ENCODE data around the gene SCN3A. TPM values are rescaled to one million over a fixed set of nuclear protein-coding genes. Genes with fewer than 3 reads are reported as not detected.

The SCN3A gene
- total RNA-seq, 2 donors from 2014 or later = 0.40 to 0.80 TPM

- H3K4me3 ChIP-seq = no peak overlapping the region
- H3K36me3 ChIP-seq = no peaks in the 10 kb centered on the region
- no peaks in the 10 kb centered on the region for H3K27me3 ChIP-seq
- intact Hi-C loops (cut with DNase I) = no loop called here
- no peaks in the 10 kb centered on the region for H3K4me1 ChIP-seq
- H3K9ac ChIP-seq (ENCODE audit: low read depth in 2 of 2, low read length in 2 of 2) = no peak overlapping the region
- TF ChIP-seq CTCF (IDR thresholded peaks at IDR 0.05) = no peak
- no peaks in the 10 kb centered on the region for H3K9me3 ChIP-seq
- DNase-seq = no peak
- H3K27ac ChIP-seq = no peak overlapping the region
These were observed 135.4 kb downstream of the SCN3A start for GRCh38 chr2:165068487-165068757.

DNA sequence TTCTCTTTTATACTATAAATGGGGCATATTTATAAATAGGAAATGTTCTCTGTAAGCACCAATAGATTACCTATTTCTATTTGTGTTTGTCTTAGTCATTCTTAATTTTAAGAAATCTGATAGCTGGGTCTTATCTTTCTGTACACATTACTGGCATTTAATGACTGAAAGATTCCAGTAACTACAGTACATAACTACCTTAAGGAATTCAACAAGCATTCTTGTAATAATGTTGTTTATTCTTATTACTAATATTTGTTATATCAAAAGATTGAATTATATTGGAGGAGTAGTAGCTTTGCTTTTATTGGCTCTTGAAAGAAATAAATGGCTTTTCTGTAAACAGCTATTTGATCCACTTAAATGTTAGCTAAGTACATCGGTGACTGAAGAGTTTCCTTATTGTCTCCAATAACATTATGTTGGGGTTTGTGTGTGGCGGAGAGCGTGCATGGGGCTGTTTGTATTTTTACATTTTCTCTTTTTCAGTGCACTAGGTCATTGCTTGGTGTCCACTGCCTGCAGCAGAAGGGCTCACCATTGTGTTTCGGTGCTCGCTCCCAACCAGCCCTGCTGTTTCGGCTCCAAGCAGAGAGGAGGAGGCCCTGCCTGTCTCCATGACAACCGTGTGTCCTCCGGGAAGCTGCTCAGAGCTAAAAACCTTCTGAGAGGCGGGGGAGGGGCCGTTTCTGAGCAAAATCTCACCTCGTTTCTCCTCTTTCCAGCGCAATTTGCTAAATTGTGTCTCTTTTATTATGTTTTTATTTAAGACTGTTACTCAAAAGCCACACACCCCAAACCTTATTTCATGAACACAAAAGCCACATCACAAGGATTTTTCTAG is 136.0 kb downstream of the SCN3A start:
- no peak for DNase-seq
- TF ChIP-seq CTCF (IDR thresholded peaks at IDR 0.05) = no peak
- Histone ChIP-seq H3K9ac (ENCODE audit: low read depth in 2 of 2, low read length in 2 of 2) (no peak overlapping the region), H3K9me3 (no peaks in the 10 kb centered on the region), H3K4me1 (no peaks in the 10 kb centered on the region), H3K36me3 (no peaks in the 10 kb centered on the region), H3K27ac (no peak overlapping the region), H3K4me3 (no peak overlapping the region), H3K27me3 (no peaks in the 10 kb centered on the region)
- intact Hi-C loops (cut with DNase I) = no loop called here

GRCh38 chr2:165064743-165065142 is 139.1 kb downstream of the SCN3A start:
- Histone ChIP-seq H3K9me3 (no peaks in the 10 kb centered on the region), H3K4me1 (no peaks in the 10 kb centered on the region), H3K27ac (no peak overlapping the region), H3K4me3 (no peak overlapping the region), H3K36me3 (no peaks in the 10 kb centered on the region), H3K27me3 (no peaks in the 10 kb centered on the region), H3K9ac (ENCODE audit: low read depth in 2 of 2, low read length in 2 of 2) (no peak overlapping the region)
- DNase-seq = no peak
- TF ChIP-seq CTCF (IDR thresholded peaks at IDR 0.05) = no peak
- intact Hi-C loops (cut with DNase I) = no loop called here

- intact Hi-C loops (cut with DNase I) = no loop called here
- TF ChIP-seq CTCF (IDR thresholded peaks at IDR 0.05) = no peak
- no peak overlapping the region for H3K9ac ChIP-seq (ENCODE audit: low read depth in 2 of 2, low read length in 2 of 2)
These were observed 143.4 kb downstream of the SCN3A start for GRCh38 chr2:165060411-165060810.

DNA sequence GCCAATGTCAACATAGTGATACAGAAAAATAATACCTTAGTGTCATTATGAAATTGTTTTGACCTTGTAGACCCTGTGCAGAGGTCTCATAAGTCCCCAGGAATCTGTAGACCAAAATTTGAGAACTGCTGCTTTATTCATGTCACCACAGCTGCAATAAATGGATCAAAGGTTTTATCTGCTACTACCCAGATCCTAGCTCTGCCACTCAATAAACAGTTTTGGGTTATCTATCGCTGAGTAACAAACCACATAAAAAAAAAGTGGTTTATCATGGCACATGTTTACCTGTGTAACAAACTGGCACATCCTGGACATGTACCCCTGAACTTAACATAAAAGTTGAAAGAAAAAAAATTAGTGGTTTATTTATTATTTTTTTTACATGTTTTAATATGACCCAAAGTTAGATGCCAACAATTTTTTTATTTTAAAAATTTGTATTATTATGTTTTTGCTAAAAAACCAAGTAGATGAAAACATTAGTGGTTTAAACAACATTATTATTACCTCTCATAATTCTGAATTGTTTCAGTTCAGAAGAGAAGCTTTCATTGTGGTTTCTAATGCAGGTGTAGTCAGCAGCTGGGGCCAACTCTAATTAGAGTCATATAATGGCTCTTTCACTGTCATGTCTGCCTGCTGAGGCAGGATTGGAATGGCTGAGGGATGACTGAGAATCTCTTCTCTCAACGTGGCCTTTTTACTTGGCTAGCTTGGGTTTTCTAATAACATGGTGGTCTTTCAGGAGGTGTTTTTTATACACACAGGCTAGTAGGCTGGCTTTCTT is 145.2 kb downstream of the SCN3A start:
- intact Hi-C loops (cut with DNase I) = no loop called here
- Histone ChIP-seq H3K4me3 (no peak overlapping the region), H3K36me3 (no peaks in the 10 kb centered on the region), H3K27ac (no peak overlapping the region), H3K27me3 (no peaks in the 10 kb centered on the region), H3K4me1 (no peaks in the 10 kb centered on the region), H3K9me3 (no peaks in the 10 kb centered on the region), H3K9ac (ENCODE audit: low read depth in 2 of 2, low read length in 2 of 2) (no peak overlapping the region)
- no peak for TF ChIP-seq CTCF (IDR thresholded peaks at IDR 0.05)
- DNase-seq = no peak

More at GRCh38 chr2:165060411-165060810, 143.4 kb downstream of the SCN3A start:
- Histone ChIP-seq H3K4me1 (no peaks in the 10 kb centered on the region), H3K9me3 (no peaks in the 10 kb centered on the region), H3K27ac (no peak overlapping the region), H3K4me3 (no peak overlapping the region), H3K36me3 (no peaks in the 10 kb centered on the region), H3K27me3 (no peaks in the 10 kb centered on the region)
- no peak for DNase-seq
